Right lobe of liver (tissue), 4 donors: Measurements from ENCODE around the gene LCE2D.

Experiments
- POLR2A ChIP-seq: fragments of 450-650 bp; IDR thresholded peaks from one replicate; pipeline ENCODE4 v1.6.1; 2017; ENCODE audit warnings: antibody characterized with exemption, mild to moderate bottlenecking
- TF ChIP-seq, protein P1 (sequence below), 4 donors: fragments of 200-600 bp in 3 of 4; fragments of 450-650 bp in 1 of 4; IDR thresholded peaks; one replicate each; pipeline versions ENCODE4 v1.5.1 to v1.8.0; 2016 to 2022; ENCODE audit warnings: antibody characterized with exemption in 4 of 4, mild to moderate bottlenecking in 2 of 4
- donor health status: DM: no; HTN: no; CAD: no.
- donor health status: DM: no; HTN: no; CAD: no.
- donor health status: DM: no; HTN: yes; CAD: no.

DNA sequence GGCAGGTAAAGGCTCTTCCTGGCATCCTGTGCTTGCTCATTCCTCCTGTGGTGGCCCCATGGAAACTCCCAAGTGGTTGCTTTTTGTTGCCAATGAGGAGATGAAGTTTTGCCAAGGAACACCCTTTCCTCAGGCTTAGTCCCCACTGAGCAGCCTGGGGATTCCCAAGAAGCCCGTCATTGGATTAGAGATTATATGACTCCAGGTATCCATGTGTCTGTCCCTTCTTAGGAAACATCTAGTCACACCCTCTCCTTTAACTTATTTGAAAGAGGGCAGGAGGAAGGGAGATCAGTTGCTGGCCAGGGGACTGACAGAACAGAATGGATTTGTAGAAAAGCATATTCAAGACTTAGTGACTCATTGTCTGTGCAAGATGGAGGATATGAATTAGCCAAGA, 36.4 kb upstream of the LCE2D start:
- TF ChIP-seq, protein P1, sequence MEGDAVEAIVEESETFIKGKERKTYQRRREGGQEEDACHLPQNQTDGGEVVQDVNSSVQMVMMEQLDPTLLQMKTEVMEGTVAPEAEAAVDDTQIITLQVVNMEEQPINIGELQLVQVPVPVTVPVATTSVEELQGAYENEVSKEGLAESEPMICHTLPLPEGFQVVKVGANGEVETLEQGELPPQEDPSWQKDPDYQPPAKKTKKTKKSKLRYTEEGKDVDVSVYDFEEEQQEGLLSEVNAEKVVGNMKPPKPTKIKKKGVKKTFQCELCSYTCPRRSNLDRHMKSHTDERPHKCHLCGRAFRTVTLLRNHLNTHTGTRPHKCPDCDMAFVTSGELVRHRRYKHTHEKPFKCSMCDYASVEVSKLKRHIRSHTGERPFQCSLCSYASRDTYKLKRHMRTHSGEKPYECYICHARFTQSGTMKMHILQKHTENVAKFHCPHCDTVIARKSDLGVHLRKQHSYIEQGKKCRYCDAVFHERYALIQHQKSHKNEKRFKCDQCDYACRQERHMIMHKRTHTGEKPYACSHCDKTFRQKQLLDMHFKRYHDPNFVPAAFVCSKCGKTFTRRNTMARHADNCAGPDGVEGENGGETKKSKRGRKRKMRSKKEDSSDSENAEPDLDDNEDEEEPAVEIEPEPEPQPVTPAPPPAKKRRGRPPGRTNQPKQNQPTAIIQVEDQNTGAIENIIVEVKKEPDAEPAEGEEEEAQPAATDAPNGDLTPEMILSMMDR (IDR thresholded peaks at IDR 0.05): no peak
- TF ChIP-seq POLR2A: no peak
